CD1c-positive myeloid dendritic cell (primary cell): ENCODE results near the gene CLCNKB.

Experiments used
- DNase-seq: peaks from one replicate; pipeline ENCODE4 v3.0.0-alpha.2; 2016; ENCODE audit errors: extremely low spot score

CLCNKB gene

GRCh38 chr1:16076031-16076864 lies 32.7 kb downstream of the CLCNKB start:
- no peak for DNase-seq

GRCh38 chr1:16076865-16077238 lies 33.3 kb downstream of the CLCNKB start:
- DNase-seq, result no peak

GRCh38 chr1:16077406-16078245 lies 34.0 kb downstream of the CLCNKB start:
- DNase-seq, result no peak

GRCh38 chr1:16078925-16079656 lies 35.5 kb downstream of the CLCNKB start:
- peak; percentile 66 for DNase-seq

- no peak for DNase-seq
Measured at GRCh38 chr1:16080422-16081150, 37.0 kb downstream of the CLCNKB start.

GRCh38 chr1:16081636-16082035 lies 38.1 kb downstream of the CLCNKB start:
- no peak for DNase-seq

GRCh38 chr1:16082283-16083038 lies 38.9 kb downstream of the CLCNKB start:
- peak; percentile 71 for DNase-seq

GRCh38 chr1:16083486-16083885 lies 39.9 kb downstream of the CLCNKB start:
- no peak for DNase-seq

- DNase-seq, result no peak
Measured at GRCh38 chr1:16085522-16085921, 41.9 kb downstream of the CLCNKB start.

- DNase-seq, result no peak
Measured at GRCh38 chr1:16087733-16088132, 44.2 kb downstream of the CLCNKB start.

- DNase-seq, result no peak
Measured at GRCh38 chr1:16088351-16088911, 44.8 kb downstream of the CLCNKB start.

- no peak for DNase-seq
Measured at GRCh38 chr1:16088996-16089395, 45.4 kb downstream of the CLCNKB start.

GRCh38 chr1:16090076-16090826 lies 46.7 kb downstream of the CLCNKB start:
- DNase-seq, result peak; percentile 7

GRCh38 chr1:16091296-16091695 lies 47.7 kb downstream of the CLCNKB start:
- no peak for DNase-seq

GRCh38 chr1:16092097-16092922 lies 48.7 kb downstream of the CLCNKB start:
- DNase-seq, result no peak

- DNase-seq, result no peak
Measured at GRCh38 chr1:16092923-16093511, 49.4 kb downstream of the CLCNKB start.

GRCh38 chr1:16093611-16094010 lies 50.0 kb downstream of the CLCNKB start:
- DNase-seq, result no peak

- no peak for DNase-seq
Measured at GRCh38 chr1:16094453-16095158, 51.0 kb downstream of the CLCNKB start.
